ENCODE measurements around the gene COPB2.

- TF ChIP-seq CTCF (IDR thresholded peaks at IDR 0.05; ENCODE audit: control extremely low read depth in 1 of 3, insufficient read depth in 1 of 3, low read depth in 1 of 3, low read length in 3 of 3): no peak
- TF ChIP-seq ATF3 (IDR thresholded peaks at IDR 0.05; ENCODE audit: insufficient read depth, low read depth, low read length): no peak
- no peak for TF ChIP-seq SIN3A (conservative IDR thresholded peaks at IDR 0.05 in 1 of 2, IDR thresholded peaks at IDR 0.05 in 1 of 2; ENCODE audit: low read depth in 1 of 2, low read length in 2 of 2)
- TF ChIP-seq POLR2A (IDR thresholded peaks at IDR 0.05; ENCODE audit: control extremely low read depth in 1 of 2, low read depth in 2 of 2, low read length in 2 of 2): no peak
These were observed 7.3 kb upstream of the COPB2 start for GRCh38 chr3:139396707-139397106.

Data from H1 (cell line).